Smooth muscle cell (in vitro differentiated cells): ENCODE results near the gene ADCY2. TPM values are rescaled to one million over a fixed set of nuclear protein-coding genes. Genes with fewer than 3 reads are reported as not detected.

Experiments
- DNase-seq: peaks from one replicate; lab custom pipeline; 2025; ENCODE audit not compliant: unreplicated experiment; lab: John Stamatoyannopoulos, UW
- H2AFZ ChIP-seq: fragments of 200-600 bp; sonication (generic); 2 replicates; pipeline ENCODE4 v1.6.0; 2016; ENCODE audit warnings: antibody characterized with exemption, low read depth, mild to moderate bottlenecking
- H3F3A ChIP-seq: fragments of 200-600 bp; sonication (generic); 2 replicates; pipeline ENCODE4 v1.6.0; 2017; ENCODE audit warnings: antibody characterized with exemption, low read depth
- H3K27ac ChIP-seq: fragments of 200-600 bp; sonication (generic); 2 replicates; pipeline ENCODE4 v1.5.1; 2016; ENCODE audit warnings: low read depth, mild to moderate bottlenecking
- H3K27me3 ChIP-seq: fragments of 200-600 bp; sonication (generic); 2 replicates; pipeline ENCODE4 v1.6.1; 2016; ENCODE audit warnings: low read depth, mild to moderate bottlenecking
- H3K36me3 ChIP-seq: fragments of 200-600 bp; sonication (generic); 2 replicates; pipeline ENCODE4 v1.5.1; 2016; ENCODE audit warnings: low read depth
- H3K4me1 ChIP-seq: fragments of 200-600 bp; sonication (generic); 2 replicates; pipeline ENCODE4 v1.5.1; 2016; ENCODE audit warnings: low read depth
- H3K4me2 ChIP-seq: fragments of 200-600 bp; sonication (generic); 2 replicates; pipeline ENCODE4 v1.6.0; 2016; ENCODE audit warnings: mild to moderate bottlenecking
- H3K4me3 ChIP-seq: fragments of 200-600 bp; sonication (generic); 2 replicates; pipeline ENCODE4 v1.5.1; 2016; ENCODE audit warnings: mild to moderate bottlenecking
- H3K79me2 ChIP-seq: fragments of 200-600 bp; sonication (generic); 2 replicates; pipeline ENCODE4 v1.6.0; 2016; ENCODE audit warnings: low read depth, mild to moderate bottlenecking
- H3K9ac ChIP-seq: fragments of 200-600 bp; sonication (generic); 2 replicates; pipeline ENCODE4 v1.6.0; 2016; ENCODE audit warnings: low read depth
- H3K9me3 ChIP-seq: fragments of 200-600 bp; sonication (generic); replicated peaks from 2 replicates; pipeline ENCODE4 v1.5.1; 2016; ENCODE audit warnings: low read depth
- H4K20me1 ChIP-seq: fragments of 200-600 bp; sonication (generic); 2 replicates; pipeline ENCODE4 v1.6.0; 2016; ENCODE audit warnings: low read depth
- WGBS: methylation state at CpG from one replicate; pipeline ENCODE4 v1.1.7; 2016; ENCODE audit warnings: low lambda C conversion rate; 5-methylcytosine and 5-hydroxymethylcytosine counted together
- polyA plus RNA-seq: library from polyadenylated mRNA; unstranded; fragments of >200 nt; fragmentation: Nextera tagmentation; extraction: Ambion mirVana; gene quantifications from 2 replicates; pipeline ENCODE4 v1.2.1, GENCODE V29; 2016
- total RNA-seq: library from RNA; depleted of rRNA; stranded (reverse); fragments of >200 nt; gene quantifications from 2 replicates; pipeline ENCODE4 v1.2.3, GENCODE V29; 2014
- TF ChIP-seq, protein P1 (sequence below): fragments of 200-600 bp; sonication (generic); IDR thresholded peaks from 2 replicates; pipeline ENCODE4 v1.5.1; 2017; ENCODE audit warnings: borderline replicate concordance, mild to moderate bottlenecking, antibody characterized with exemption; ENCODE audit not compliant: insufficient read depth, poor library complexity, severe bottlenecking

Gene ADCY2
- total and polyA plus RNA-seq, 2 experiments from 2014 or later, result 2.8 to 8.0 TPM

- no peak overlapping the region for H3K27ac ChIP-seq
Observed at GRCh38 chr5:7540736-7541485, 145.0 kb downstream of the ADCY2 start.

GRCh38 chr5:7541898-7542297, 146.0 kb downstream of the ADCY2 start:
- no peaks in the 10 kb centered on the region for H3K79me2 ChIP-seq
- no peaks in the 10 kb centered on the region for H3K9me3 ChIP-seq
- TF ChIP-seq, protein P1, sequence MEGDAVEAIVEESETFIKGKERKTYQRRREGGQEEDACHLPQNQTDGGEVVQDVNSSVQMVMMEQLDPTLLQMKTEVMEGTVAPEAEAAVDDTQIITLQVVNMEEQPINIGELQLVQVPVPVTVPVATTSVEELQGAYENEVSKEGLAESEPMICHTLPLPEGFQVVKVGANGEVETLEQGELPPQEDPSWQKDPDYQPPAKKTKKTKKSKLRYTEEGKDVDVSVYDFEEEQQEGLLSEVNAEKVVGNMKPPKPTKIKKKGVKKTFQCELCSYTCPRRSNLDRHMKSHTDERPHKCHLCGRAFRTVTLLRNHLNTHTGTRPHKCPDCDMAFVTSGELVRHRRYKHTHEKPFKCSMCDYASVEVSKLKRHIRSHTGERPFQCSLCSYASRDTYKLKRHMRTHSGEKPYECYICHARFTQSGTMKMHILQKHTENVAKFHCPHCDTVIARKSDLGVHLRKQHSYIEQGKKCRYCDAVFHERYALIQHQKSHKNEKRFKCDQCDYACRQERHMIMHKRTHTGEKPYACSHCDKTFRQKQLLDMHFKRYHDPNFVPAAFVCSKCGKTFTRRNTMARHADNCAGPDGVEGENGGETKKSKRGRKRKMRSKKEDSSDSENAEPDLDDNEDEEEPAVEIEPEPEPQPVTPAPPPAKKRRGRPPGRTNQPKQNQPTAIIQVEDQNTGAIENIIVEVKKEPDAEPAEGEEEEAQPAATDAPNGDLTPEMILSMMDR, result no peak
- WGBS, result 69% methylated on average over 2 of the region's 2 CpGs
- H3F3A ChIP-seq, result no peaks in the 10 kb centered on the region
- no peaks in the 10 kb centered on the region for H3K4me1 ChIP-seq
- H3K27ac ChIP-seq, result no peak overlapping the region
- no peaks in the 10 kb centered on the region for H3K36me3 ChIP-seq
- H3K9ac ChIP-seq, result no peak overlapping the region
- no peak overlapping the region for H3K4me3 ChIP-seq
- no peaks in the 10 kb centered on the region for H4K20me1 ChIP-seq
- H2AFZ ChIP-seq, result no peak overlapping the region
- no peak for DNase-seq
- H3K27me3 ChIP-seq, result no peaks in the 10 kb centered on the region
- H3K4me2 ChIP-seq, result no peak overlapping the region

More at GRCh38 chr5:7540736-7541485, 145.0 kb downstream of the ADCY2 start:
- TF ChIP-seq, protein P1, result no peak
- WGBS, result 71% methylated on average over 9 of the region's 9 CpGs
- Histone ChIP-seq H3K9ac (no peak overlapping the region), H3K79me2 (no peaks in the 10 kb centered on the region), H3K36me3 (no peaks in the 10 kb centered on the region), H3K27me3 (no peaks in the 10 kb centered on the region), H3K9me3 (no peaks in the 10 kb centered on the region), H3K4me2 (no peak overlapping the region), H3K4me3 (no peak overlapping the region), H3F3A (no peaks in the 10 kb centered on the region), H3K4me1 (no peaks in the 10 kb centered on the region), H4K20me1 (no peaks in the 10 kb centered on the region), H2AFZ (no peak overlapping the region)
- DNase-seq, result no peak

GRCh38 chr5:7546555-7546954, 150.6 kb downstream of the ADCY2 start:
- Histone ChIP-seq H4K20me1 (no peaks in the 10 kb centered on the region), H3K4me2 (no peak overlapping the region), H3F3A (no peaks in the 10 kb centered on the region), H3K4me3 (no peak overlapping the region), H3K27ac (no peak overlapping the region), H3K9ac (no peak overlapping the region), H3K27me3 (no peaks in the 10 kb centered on the region), H3K4me1 (no peaks in the 10 kb centered on the region), H3K9me3 (no peaks in the 10 kb centered on the region), H2AFZ (no peak overlapping the region), H3K79me2 (no peaks in the 10 kb centered on the region), H3K36me3 (no peaks in the 10 kb centered on the region)
- no peak for DNase-seq
- WGBS, result 97% methylated on average over 6 of the region's 6 CpGs
- TF ChIP-seq, protein P1, result no peak

DNA sequence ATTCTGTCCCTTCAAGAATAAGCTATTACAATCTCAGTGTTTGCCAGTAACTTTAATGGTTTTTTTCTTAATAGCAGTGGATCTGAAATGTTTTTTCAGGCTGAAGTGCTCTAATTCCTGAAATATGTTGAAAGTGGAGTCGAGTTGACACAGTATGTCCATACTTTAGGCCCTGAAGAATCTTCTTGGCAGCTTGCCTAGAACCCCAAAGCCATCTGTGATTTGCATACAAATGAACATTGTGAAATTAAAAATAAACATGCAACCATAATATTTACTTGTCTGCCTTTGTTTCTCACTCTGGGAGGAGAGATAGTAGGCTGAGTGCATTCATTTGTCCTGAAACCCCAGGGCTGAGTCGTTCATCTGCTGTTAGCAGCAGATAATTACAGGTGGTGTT, 152.7 kb downstream of the ADCY2 start:
- no peak overlapping the region for H3K9ac ChIP-seq
- no peaks in the 10 kb centered on the region for H3K27me3 ChIP-seq
- DNase-seq, result no peak
- no peaks in the 10 kb centered on the region for H3K4me1 ChIP-seq
- TF ChIP-seq, protein P1, result no peak
- H3K4me3 ChIP-seq, result no peak overlapping the region
- no peak overlapping the region for H2AFZ ChIP-seq
- WGBS, result 75% methylated on average over 2 of the region's 2 CpGs
- no peaks in the 10 kb centered on the region for H3K36me3 ChIP-seq
- no peaks in the 10 kb centered on the region for H3K9me3 ChIP-seq
- H3K27ac ChIP-seq, result no peak overlapping the region
- H4K20me1 ChIP-seq, result no peaks in the 10 kb centered on the region
- H3K4me2 ChIP-seq, result no peak overlapping the region
- no peaks in the 10 kb centered on the region for H3K79me2 ChIP-seq
- no peaks in the 10 kb centered on the region for H3F3A ChIP-seq
